ENCODE data around the gene ATP2B2.

ATP2B2 gene

DNA sequence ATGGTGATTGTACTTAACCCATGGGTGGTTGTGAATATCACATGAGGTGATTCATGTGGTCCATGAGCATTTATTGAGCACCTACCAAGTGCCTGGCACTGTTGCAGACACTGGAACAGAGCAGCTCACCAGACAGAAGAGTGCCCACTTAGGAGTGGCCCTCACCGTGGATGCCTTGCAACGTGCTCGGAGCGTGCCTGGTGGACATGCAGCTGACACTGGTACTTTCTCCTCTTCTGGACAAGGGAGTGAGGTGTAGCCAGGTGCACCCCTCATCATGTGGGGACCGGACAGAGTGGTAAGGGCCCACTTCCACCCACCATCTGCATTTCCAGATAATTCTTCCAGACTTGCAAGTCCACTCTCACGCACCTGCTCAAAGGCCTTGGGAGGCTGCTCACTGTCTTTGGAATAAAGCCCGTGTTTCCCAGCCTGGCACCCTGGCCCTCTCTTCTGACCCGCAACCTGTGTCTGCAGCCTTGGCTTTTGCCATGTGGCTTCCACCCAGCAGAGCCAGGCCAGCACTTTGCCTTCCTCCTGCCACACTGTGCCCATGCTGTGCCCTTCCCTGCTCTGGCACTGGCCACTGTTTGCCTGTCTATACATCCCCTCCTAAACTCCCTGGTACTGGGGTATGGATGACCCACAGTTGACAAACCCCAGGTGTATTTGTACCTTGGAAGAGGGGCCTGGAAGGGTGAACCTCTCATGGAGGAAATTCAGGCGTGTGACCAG lies 93.6 kb downstream of the ATP2B2 start:
- no peak overlapping the region for H3K4me3 ChIP-seq (ENCODE audit: low read length)
- H3K9me3 ChIP-seq (ENCODE audit: control insufficient read depth, low read length) = no peaks in the 10 kb centered on the region
- no peak for DNase-seq (ENCODE audit: low read depth)
- H3K9ac ChIP-seq (ENCODE audit: low read length) = no peak overlapping the region
- H3K27me3 ChIP-seq (replicated peaks; ENCODE audit: control insufficient read depth, insufficient read depth, low read length) = peaks cover 42% of the 10 kb centered on the region
- H3K36me3 ChIP-seq (ENCODE audit: control insufficient read depth, insufficient read depth, low read length, severe bottlenecking) = no peaks in the 10 kb centered on the region
- no peaks in the 10 kb centered on the region for H3K4me1 ChIP-seq (ENCODE audit: control insufficient read depth, insufficient read depth, low read length)

DNA sequence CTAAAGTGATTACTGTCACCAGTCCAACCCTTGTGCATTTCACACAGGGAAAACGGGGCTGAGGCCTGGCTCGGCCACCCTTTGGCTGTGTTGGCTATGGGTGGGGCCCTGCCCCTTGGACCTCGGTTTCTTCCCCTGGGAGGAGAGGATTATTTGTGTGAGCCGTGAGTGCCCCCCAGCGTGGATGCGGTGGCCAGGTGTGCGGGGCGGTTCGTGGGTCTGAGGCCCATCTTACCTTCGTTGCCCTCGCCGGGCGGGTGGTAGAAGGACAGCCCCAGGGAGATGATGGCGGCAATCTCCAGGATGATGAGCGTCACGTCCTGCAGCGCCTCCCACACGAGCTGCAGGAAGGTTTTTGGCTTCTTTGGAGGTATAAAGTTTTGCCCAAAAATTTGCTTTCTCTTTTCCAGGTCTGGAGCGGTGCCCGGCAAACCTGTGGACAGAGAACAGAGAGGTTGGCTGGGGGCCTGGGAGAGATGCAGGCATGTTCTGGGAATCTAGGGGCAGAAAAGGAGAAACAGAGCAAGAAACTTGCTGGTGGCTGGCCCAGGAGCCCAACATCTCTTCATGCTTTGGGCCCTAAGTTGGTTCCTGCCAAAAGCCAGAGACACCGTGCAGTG lies 94.9 kb downstream of the ATP2B2 start:
- no peak for DNase-seq (ENCODE audit: low read depth)
- no peaks in the 10 kb centered on the region for H3K9me3 ChIP-seq (ENCODE audit: control insufficient read depth, low read length)
- no peaks in the 10 kb centered on the region for H3K4me1 ChIP-seq (ENCODE audit: control insufficient read depth, insufficient read depth, low read length)

GRCh38 chr3:10408680-10409079 lies 96.7 kb downstream of the ATP2B2 start:
- H3K9ac ChIP-seq (ENCODE audit: low read length) = no peak overlapping the region
- H3K4me3 ChIP-seq (ENCODE audit: low read length) = no peak overlapping the region
- H3K36me3 ChIP-seq (ENCODE audit: control insufficient read depth, insufficient read depth, low read length, severe bottlenecking) = no peaks in the 10 kb centered on the region
- no peaks in the 10 kb centered on the region for H3K4me1 ChIP-seq (ENCODE audit: control insufficient read depth, insufficient read depth, low read length)
- peaks cover 28% of the 10 kb centered on the region for H3K27me3 ChIP-seq (replicated peaks; ENCODE audit: control insufficient read depth, insufficient read depth, low read length)
- DNase-seq (ENCODE audit: low read depth) = peak; percentile 6
- no peaks in the 10 kb centered on the region for H3K9me3 ChIP-seq (ENCODE audit: control insufficient read depth, low read length)

More for the DNA sequence above, 94.9 kb downstream of the ATP2B2 start:
- Histone ChIP-seq H3K4me3 (ENCODE audit: low read length) (no peak overlapping the region), H3K9ac (ENCODE audit: low read length) (no peak overlapping the region), H3K36me3 (ENCODE audit: control insufficient read depth, insufficient read depth, low read length, severe bottlenecking) (no peaks in the 10 kb centered on the region), H3K27me3 (replicated peaks; ENCODE audit: control insufficient read depth, insufficient read depth, low read length) (peaks cover 31% of the 10 kb centered on the region)

DNA sequence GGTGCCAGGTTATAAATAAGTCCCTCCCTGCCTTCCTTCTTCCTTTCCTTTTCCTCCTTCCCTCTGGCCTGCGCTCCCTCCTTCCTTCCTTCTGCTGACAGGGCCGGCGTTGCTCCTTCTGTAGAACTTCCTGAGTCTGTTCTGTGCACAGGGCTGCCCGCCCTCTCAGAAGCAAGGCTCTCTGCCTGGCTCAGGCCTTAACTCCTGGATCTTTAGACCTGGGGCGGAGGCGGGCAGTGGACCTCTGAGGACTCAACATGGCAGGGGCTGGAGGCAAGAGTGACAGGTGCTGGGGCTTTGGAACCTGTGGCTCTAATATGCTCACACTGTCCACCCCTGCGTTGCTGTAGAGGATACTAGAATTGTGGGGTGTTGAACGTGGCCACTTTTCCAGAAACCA lies 98.0 kb downstream of the ATP2B2 start:
- no peaks in the 10 kb centered on the region for H3K36me3 ChIP-seq (ENCODE audit: control insufficient read depth, insufficient read depth, low read length, severe bottlenecking)
- no peak overlapping the region for H3K4me3 ChIP-seq (ENCODE audit: low read length)
- no peak for DNase-seq (ENCODE audit: low read depth)
- H3K4me1 ChIP-seq (ENCODE audit: control insufficient read depth, insufficient read depth, low read length) = no peaks in the 10 kb centered on the region
- H3K27me3 ChIP-seq (replicated peaks; ENCODE audit: control insufficient read depth, insufficient read depth, low read length) = peaks cover 29% of the 10 kb centered on the region
- no peaks in the 10 kb centered on the region for H3K9me3 ChIP-seq (ENCODE audit: control insufficient read depth, low read length)
- H3K9ac ChIP-seq (ENCODE audit: low read length) = no peak overlapping the region

- H3K4me3 ChIP-seq (ENCODE audit: low read length) = no peak overlapping the region
- no peak overlapping the region for H3K9ac ChIP-seq (ENCODE audit: low read length)
- DNase-seq (ENCODE audit: low read depth) = no peak
- no peaks in the 10 kb centered on the region for H3K9me3 ChIP-seq (ENCODE audit: control insufficient read depth, low read length)
- H3K27me3 ChIP-seq (replicated peaks; ENCODE audit: control insufficient read depth, insufficient read depth, low read length) = peaks cover 23% of the 10 kb centered on the region
- no peaks in the 10 kb centered on the region for H3K4me1 ChIP-seq (ENCODE audit: control insufficient read depth, insufficient read depth, low read length)
- H3K36me3 ChIP-seq (ENCODE audit: control insufficient read depth, insufficient read depth, low read length, severe bottlenecking) = no peaks in the 10 kb centered on the region
Observed at GRCh38 chr3:10406414-10406813, 99.0 kb downstream of the ATP2B2 start.

GRCh38 chr3:10405816-10406215 lies 99.6 kb downstream of the ATP2B2 start:
- no peak overlapping the region for H3K9ac ChIP-seq (ENCODE audit: low read length)
- H3K4me1 ChIP-seq (ENCODE audit: control insufficient read depth, insufficient read depth, low read length) = no peaks in the 10 kb centered on the region
- H3K36me3 ChIP-seq (ENCODE audit: control insufficient read depth, insufficient read depth, low read length, severe bottlenecking) = no peaks in the 10 kb centered on the region
- no peak overlapping the region for H3K4me3 ChIP-seq (ENCODE audit: low read length)
- peaks cover 25% of the 10 kb centered on the region for H3K27me3 ChIP-seq (replicated peaks; ENCODE audit: control insufficient read depth, insufficient read depth, low read length)
- DNase-seq (ENCODE audit: low read depth) = no peak
- no peaks in the 10 kb centered on the region for H3K9me3 ChIP-seq (ENCODE audit: control insufficient read depth, low read length)

DNA sequence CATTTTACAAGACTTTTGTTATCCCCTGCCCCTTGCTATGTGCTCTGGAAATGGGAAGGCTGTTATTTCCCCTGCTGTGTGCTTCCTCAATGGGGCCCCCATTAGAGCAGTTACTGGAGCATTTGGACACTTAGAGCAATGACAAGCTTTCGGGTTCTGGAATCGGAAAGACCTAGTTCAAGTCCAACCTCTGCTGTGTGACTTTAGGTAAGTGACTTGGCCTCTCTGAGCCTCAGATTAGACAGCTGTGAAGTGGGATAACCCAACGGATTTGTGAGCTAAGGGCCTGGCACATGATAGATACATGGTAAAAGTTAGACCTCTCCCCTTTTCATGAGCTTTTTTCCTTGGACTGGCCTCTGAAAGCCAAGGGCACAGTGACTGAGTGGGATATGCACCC lies 100.5 kb downstream of the ATP2B2 start:
- H3K27me3 ChIP-seq (replicated peaks; ENCODE audit: control insufficient read depth, insufficient read depth, low read length) = peaks cover 27% of the 10 kb centered on the region
- no peak for DNase-seq (ENCODE audit: low read depth)
- H3K9me3 ChIP-seq (ENCODE audit: control insufficient read depth, low read length) = no peaks in the 10 kb centered on the region
- no peaks in the 10 kb centered on the region for H3K4me1 ChIP-seq (ENCODE audit: control insufficient read depth, insufficient read depth, low read length)
- no peak overlapping the region for H3K4me3 ChIP-seq (ENCODE audit: low read length)
- no peak overlapping the region for H3K9ac ChIP-seq (ENCODE audit: low read length)
- H3K36me3 ChIP-seq (ENCODE audit: control insufficient read depth, insufficient read depth, low read length, severe bottlenecking) = no peaks in the 10 kb centered on the region

- Histone ChIP-seq H3K27me3 (replicated peaks; ENCODE audit: control insufficient read depth, insufficient read depth, low read length) (peaks cover 27% of the 10 kb centered on the region), H3K4me1 (ENCODE audit: control insufficient read depth, insufficient read depth, low read length) (no peaks in the 10 kb centered on the region), H3K9me3 (ENCODE audit: control insufficient read depth, low read length) (no peaks in the 10 kb centered on the region), H3K36me3 (ENCODE audit: control insufficient read depth, insufficient read depth, low read length, severe bottlenecking) (no peaks in the 10 kb centered on the region), H3K4me3 (ENCODE audit: low read length) (no peak overlapping the region), H3K9ac (ENCODE audit: low read length) (no peak overlapping the region)
- DNase-seq (ENCODE audit: low read depth) = no peak
Observed at GRCh38 chr3:10404377-10404776, 101.0 kb downstream of the ATP2B2 start.

GRCh38 chr3:10401990-10402761 lies 103.2 kb downstream of the ATP2B2 start:
- no peaks in the 10 kb centered on the region for H3K36me3 ChIP-seq (ENCODE audit: control insufficient read depth, insufficient read depth, low read length, severe bottlenecking)
- no peak for DNase-seq (ENCODE audit: low read depth)
- no peaks in the 10 kb centered on the region for H3K4me1 ChIP-seq (ENCODE audit: control insufficient read depth, insufficient read depth, low read length)
- H3K27me3 ChIP-seq (replicated peaks; ENCODE audit: control insufficient read depth, insufficient read depth, low read length) = peaks cover 27% of the 10 kb centered on the region
- no peak overlapping the region for H3K4me3 ChIP-seq (ENCODE audit: low read length)
- H3K9ac ChIP-seq (ENCODE audit: low read length) = no peak overlapping the region
- no peaks in the 10 kb centered on the region for H3K9me3 ChIP-seq (ENCODE audit: control insufficient read depth, low read length)

DNA sequence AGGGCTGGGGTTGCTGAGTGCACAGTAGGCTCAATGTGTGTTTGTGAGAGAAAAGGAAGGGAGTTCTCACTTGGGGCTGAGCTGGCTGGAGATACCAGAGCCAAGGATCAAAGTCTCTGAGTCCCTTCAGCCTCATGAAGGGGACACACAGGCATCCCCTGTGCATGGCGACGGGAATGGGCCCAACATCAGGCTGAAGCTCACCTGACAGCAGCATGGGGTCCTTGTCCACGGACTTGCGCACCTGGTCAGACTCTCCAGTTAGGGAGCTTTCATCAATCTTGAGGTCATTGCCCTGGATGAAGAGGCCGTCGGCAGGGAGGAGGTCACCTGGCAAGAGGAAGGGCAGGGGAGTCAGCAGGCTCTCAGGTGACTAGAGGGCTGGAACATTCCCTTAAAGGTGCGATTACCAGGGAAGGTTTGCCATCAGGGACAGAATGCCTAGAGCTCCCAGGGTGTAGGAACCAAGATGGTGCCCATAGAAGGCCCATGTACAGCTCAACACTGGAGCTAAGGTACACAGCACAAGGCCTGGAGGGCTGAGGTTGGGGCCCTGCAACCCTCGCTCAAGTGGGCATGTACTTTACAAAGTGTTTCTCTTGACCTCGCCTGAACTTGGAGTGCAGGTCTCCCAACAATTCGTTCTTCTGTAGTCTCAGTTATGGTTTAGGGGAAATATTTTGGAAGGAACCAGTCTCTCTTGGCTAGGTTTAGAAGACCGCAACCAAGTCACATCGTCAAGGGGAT lies 104.5 kb downstream of the ATP2B2 start:
- H3K9me3 ChIP-seq (ENCODE audit: control insufficient read depth, low read length) = no peaks in the 10 kb centered on the region
- no peaks in the 10 kb centered on the region for H3K36me3 ChIP-seq (ENCODE audit: control insufficient read depth, insufficient read depth, low read length, severe bottlenecking)
- H3K4me1 ChIP-seq (ENCODE audit: control insufficient read depth, insufficient read depth, low read length) = no peaks in the 10 kb centered on the region
- H3K27me3 ChIP-seq (replicated peaks; ENCODE audit: control insufficient read depth, insufficient read depth, low read length) = peaks cover 32% of the 10 kb centered on the region
- no peak overlapping the region for H3K4me3 ChIP-seq (ENCODE audit: low read length)
- no peak for DNase-seq (ENCODE audit: low read depth)
- no peak overlapping the region for H3K9ac ChIP-seq (ENCODE audit: low read length)

All from adipocyte (in vitro differentiated cells).